GM18502 (cell line): ENCODE data around the gene PNRC1.
"Not testable (repeated sequence)": the region's sequence is repeated elsewhere in the genome, so short reads cannot be mapped to it uniquely, and the experiment has no call there.

ENCODE experiments used
- ATAC-seq: cut with Tn5 transposase; IDR thresholded peaks from one replicate; pipeline ENCODE4 v1.9.1; 2021; ENCODE audit warnings: mild to moderate bottlenecking; ENCODE audit not compliant: unreplicated experiment, poor library complexity

The PNRC1 gene

GRCh38 chr6:89057759-89058158, 22.8 kb upstream of the PNRC1 start:
- ATAC-seq = no peak

- no peak for ATAC-seq
Measured at GRCh38 chr6:89058627-89059026, 21.9 kb upstream of the PNRC1 start.

GRCh38 chr6:89059227-89059626, 21.3 kb upstream of the PNRC1 start:
- no peak for ATAC-seq

GRCh38 chr6:89063881-89064280, 16.7 kb upstream of the PNRC1 start:
- no peak for ATAC-seq

- not testable (repeated sequence) for ATAC-seq
Measured at GRCh38 chr6:89064931-89065330, 15.6 kb upstream of the PNRC1 start.

- not testable (repeated sequence) for ATAC-seq
Measured at GRCh38 chr6:89066121-89066520, 14.4 kb upstream of the PNRC1 start.

- no peak for ATAC-seq
Measured at GRCh38 chr6:89066940-89067646, 13.5 kb upstream of the PNRC1 start.

- no peak for ATAC-seq
Measured at GRCh38 chr6:89067796-89068195, 12.8 kb upstream of the PNRC1 start.

- ATAC-seq = no peak
Measured at GRCh38 chr6:89068695-89069094, 11.9 kb upstream of the PNRC1 start.

- ATAC-seq = no peak
Measured at GRCh38 chr6:89069536-89070163, 10.9 kb upstream of the PNRC1 start.

- ATAC-seq = no peak
Measured at GRCh38 chr6:89071036-89071435, 9.5 kb upstream of the PNRC1 start.

- no peak for ATAC-seq
Measured at GRCh38 chr6:89073014-89073620, 7.4 kb upstream of the PNRC1 start.

GRCh38 chr6:89073840-89074239, 6.7 kb upstream of the PNRC1 start:
- ATAC-seq = no peak

- no peak for ATAC-seq
Measured at GRCh38 chr6:89079511-89080234, 878 bp upstream of the PNRC1 start.

GRCh38 chr6:89081129-89081422, 525 bp downstream of the PNRC1 start:
- ATAC-seq = peak; percentile 11

- peak; percentile 66 for ATAC-seq
Measured at GRCh38 chr6:89081423-89082322, 1.1 kb downstream of the PNRC1 start.

- ATAC-seq = no peak
Measured at GRCh38 chr6:89082486-89082891, 1.9 kb downstream of the PNRC1 start.

- ATAC-seq = no peak
Measured at GRCh38 chr6:89084542-89084941, 4.0 kb downstream of the PNRC1 start.

GRCh38 chr6:89084954-89085353, 4.4 kb downstream of the PNRC1 start:
- ATAC-seq = no peak
